ENCODE measurements around the gene RHBDF2.
A peak's percentile ranks its signal among the peaks of the same experiment; 100 is the strongest.

Gene RHBDF2

GRCh38 chr17:76501018-76501826, at the start of gene RHBDF2:
RHBDF2 (minus strand) TSS chr17:76501423; CDS start chr17:76481524, 19,899 bp downstream.
- peak; percentile 18 for DNase-seq

- DNase-seq: no peak
Measured at GRCh38 chr17:76549539-76549938, 48.3 kb upstream of the RHBDF2 start.

GRCh38 chr17:76549215-76549518, 47.9 kb upstream of the RHBDF2 start:
- no peak for DNase-seq

GRCh38 chr17:76548378-76549214, 47.4 kb upstream of the RHBDF2 start:
- no peak for DNase-seq

- DNase-seq: no peak
Measured at GRCh38 chr17:76547642-76548202, 46.5 kb upstream of the RHBDF2 start.

GRCh38 chr17:76547183-76547641, 46.0 kb upstream of the RHBDF2 start:
- peak; percentile 56 for DNase-seq

GRCh38 chr17:76546556-76547182, 45.4 kb upstream of the RHBDF2 start:
- no peak for DNase-seq

- DNase-seq: no peak
Measured at GRCh38 chr17:76545918-76546555, 44.8 kb upstream of the RHBDF2 start.

- DNase-seq: no peak
Measured at GRCh38 chr17:76544546-76545365, 43.5 kb upstream of the RHBDF2 start.

GRCh38 chr17:76543826-76544545, 42.8 kb upstream of the RHBDF2 start:
- DNase-seq: no peak

- DNase-seq: no peak
Measured at GRCh38 chr17:76543482-76543825, 42.2 kb upstream of the RHBDF2 start.

GRCh38 chr17:76542984-76543383, 41.8 kb upstream of the RHBDF2 start:
- no peak for DNase-seq

GRCh38 chr17:76542566-76542971, 41.3 kb upstream of the RHBDF2 start:
- DNase-seq: no peak

GRCh38 chr17:76541739-76542454, 40.7 kb upstream of the RHBDF2 start:
- DNase-seq: peak; percentile 36

GRCh38 chr17:76540381-76541300, 39.4 kb upstream of the RHBDF2 start:
- DNase-seq: peak; percentile 98

GRCh38 chr17:76539631-76540271, 38.5 kb upstream of the RHBDF2 start, which contains the start of gene PRCD:
PRCD (plus strand) TSS chr17:76540044; CDS start chr17:76540142, 98 bp downstream.
- DNase-seq: no peak

GRCh38 chr17:76538941-76539570, 37.8 kb upstream of the RHBDF2 start:
- no peak for DNase-seq

GRCh38 chr17:76538281-76538931, 37.2 kb upstream of the RHBDF2 start:
- no peak for DNase-seq
